PFSK-1 (cell line): ENCODE results near the gene UBXN2A.

ENCODE experiments used
- FOXP2 ChIP-seq: optimal IDR thresholded peaks from 2 replicates; pipeline ENCODE3; 2011; ENCODE audit warnings: borderline replicate concordance, control low read depth, inconsistent platforms; ENCODE audit not compliant: insufficient read depth; ENCODE audit errors: extremely low read length, extremely low read depth
- POLR2AphosphoS5 ChIP-seq: IDR thresholded peaks from 2 replicates; pipeline ENCODE4 v1.6.1; 2012; ENCODE audit warnings: low read depth, mild to moderate bottlenecking, control low read depth, low read length, moderate library complexity
- REST ChIP-seq, 2 experiments: IDR thresholded peaks; 2 replicates each; pipeline versions ENCODE4 v1.6.1 to v1.8.0; 2011 to 2012; ENCODE audit warnings: low read depth in 2 of 2, low read length in 2 of 2, control low read depth in 1 of 2, inconsistent platforms in 1 of 2, mild to moderate bottlenecking in 1 of 2, moderate library complexity in 1 of 2; ENCODE audit not compliant: insufficient read depth in 1 of 2
- SIN3A ChIP-seq: IDR thresholded peaks from 2 replicates; pipeline ENCODE4 v1.6.1; 2012; ENCODE audit warnings: mild to moderate bottlenecking, low read length, moderate library complexity, borderline replicate concordance; ENCODE audit not compliant: insufficient read depth
- TAF1 ChIP-seq: IDR thresholded peaks from 2 replicates; pipeline ENCODE4 v1.6.1; 2012; ENCODE audit warnings: low read length, control low read depth, borderline replicate concordance; ENCODE audit not compliant: insufficient read depth

UBXN2A gene

GRCh38 chr2:23926750-23927571 lies 13.3 kb upstream of the UBXN2A start, which contains the start of gene ATAD2B:
TSS of gene ATAD2B (minus strand) at chr2:23927123. CDS start at chr2:23926770, 353 bp downstream.
- TF ChIP-seq FOXP2 (peak; percentile 95), TAF1 (peak; percentile 85), REST (IDR thresholded peaks at IDR 0.05; ENCODE audit: insufficient read depth in 1 of 2, low read depth in 2 of 2, low read length in 2 of 2) (no peak; a peak in 1 of 4 replicates), POLR2AphosphoS5 (peak; percentile 84), SIN3A (0 out of 2 replicates have a peak, but pooled peaks have one; percentile 10)

GRCh38 chr2:23934259-23934658 lies 6.0 kb upstream of the UBXN2A start:
- no peak for TF ChIP-seq FOXP2
- no peak for TF ChIP-seq POLR2AphosphoS5
- no peak for TF ChIP-seq TAF1
- TF ChIP-seq SIN3A, result no peak
- no peak for TF ChIP-seq REST (IDR thresholded peaks at IDR 0.05; ENCODE audit: insufficient read depth in 1 of 2, low read depth in 2 of 2, low read length in 2 of 2)

- TF ChIP-seq FOXP2 (no peak), TAF1 (no peak), REST (IDR thresholded peaks at IDR 0.05; ENCODE audit: insufficient read depth in 1 of 2, low read depth in 2 of 2, low read length in 2 of 2) (no peak), SIN3A (no peak), POLR2AphosphoS5 (no peak)
Observed at GRCh38 chr2:23940718-23941620, 706 bp downstream of the UBXN2A start.

- TF ChIP-seq SIN3A (no peak), POLR2AphosphoS5 (no peak), REST (IDR thresholded peaks at IDR 0.05; ENCODE audit: insufficient read depth in 1 of 2, low read depth in 2 of 2, low read length in 2 of 2) (no peak), TAF1 (no peak), FOXP2 (no peak)
Observed at GRCh38 chr2:23941644-23942043, 1.4 kb downstream of the UBXN2A start.
